HG03280 (cell line): Measurements from ENCODE around the gene ANK2.

ENCODE experiments used
- ATAC-seq: cut with Tn5 transposase; IDR thresholded peaks from one replicate; pipeline ENCODE4 v1.9.1; 2021; ENCODE audit warnings: mild to moderate bottlenecking, moderate library complexity; ENCODE audit not compliant: unreplicated experiment

The ANK2 gene

DNA sequence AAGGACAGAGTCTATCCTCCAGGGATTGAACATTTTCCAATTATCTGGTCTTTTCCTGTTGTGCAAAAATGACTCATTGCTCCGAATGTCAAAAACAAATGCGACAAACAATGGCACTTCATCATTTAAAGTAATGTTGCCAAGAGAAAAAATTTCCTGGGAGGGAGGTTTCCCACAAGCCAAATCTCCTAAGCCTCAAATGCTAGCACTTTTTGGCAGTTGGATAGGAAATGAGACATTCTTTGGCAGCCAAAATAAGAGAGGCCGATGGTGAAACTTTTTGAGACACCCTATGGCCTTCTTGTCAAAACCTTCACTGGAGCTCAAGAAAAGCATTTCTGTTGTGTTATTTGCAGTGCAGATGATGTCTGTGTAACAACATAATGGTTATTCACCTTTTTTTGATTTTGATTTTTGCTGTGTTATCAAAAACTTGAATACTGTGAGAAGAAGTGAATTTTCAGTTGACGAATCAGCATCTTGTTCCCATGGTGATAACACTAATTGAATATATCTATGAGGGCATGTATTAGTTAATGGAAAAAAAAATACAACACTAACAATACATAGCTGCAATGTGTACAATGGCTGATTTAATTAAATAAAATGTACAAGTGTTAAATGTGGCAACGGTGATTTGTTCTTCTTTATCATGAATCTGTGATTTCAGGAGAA, 333.8 kb downstream of the ANK2 start:
- ATAC-seq: no peak

DNA sequence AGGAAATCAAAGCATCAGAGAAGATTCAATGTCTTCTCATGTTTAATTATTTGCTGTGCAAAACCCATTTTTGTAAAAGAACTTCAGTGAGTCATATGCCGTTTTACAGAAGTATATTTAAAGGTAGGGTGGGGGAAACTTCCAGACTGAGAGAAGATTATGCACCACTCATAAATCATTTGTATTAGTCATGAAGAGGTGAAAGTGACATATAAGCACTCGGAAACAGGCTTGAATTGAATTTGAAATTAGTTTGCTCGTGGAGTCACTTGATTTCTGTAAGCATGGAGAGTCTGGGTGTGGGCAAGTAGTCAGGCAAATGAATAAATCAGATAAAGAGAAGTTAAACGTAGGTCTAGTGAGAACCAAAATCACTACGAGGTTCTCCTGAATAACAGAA, 335.1 kb downstream of the ANK2 start:
- no peak for ATAC-seq

DNA sequence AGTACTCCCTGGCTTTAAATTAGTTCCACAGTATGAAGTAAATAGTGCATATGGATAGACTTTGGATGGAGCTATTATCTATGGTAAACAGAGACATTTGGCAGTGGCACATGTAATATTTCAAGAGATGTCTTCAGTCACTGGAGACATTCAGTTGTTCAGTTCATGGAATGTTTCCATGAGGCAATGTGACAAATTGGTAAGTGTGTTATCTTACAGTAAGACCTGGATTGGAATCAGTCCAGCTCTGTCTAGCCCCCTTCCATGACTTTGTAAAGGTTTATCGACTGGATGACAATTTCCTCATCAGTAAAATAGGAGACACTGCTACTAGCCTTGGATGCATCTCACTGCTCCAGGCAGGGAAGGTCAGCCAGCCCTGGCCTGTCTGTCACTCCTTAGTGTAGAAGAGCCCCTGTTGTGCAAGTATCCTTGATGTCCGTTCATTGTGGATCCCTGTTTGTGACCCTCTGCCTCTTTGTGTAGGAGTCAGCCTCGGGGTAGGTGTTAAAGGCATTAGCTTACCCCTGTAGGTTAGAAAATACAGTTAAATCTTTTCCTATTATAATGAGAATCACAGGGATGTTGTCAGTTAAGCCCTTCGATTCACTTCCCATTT, 335.9 kb downstream of the ANK2 start:
- ATAC-seq: no peak

GRCh38 chr4:113389160-113389559, 339.7 kb downstream of the ANK2 start:
- no peak for ATAC-seq

DNA sequence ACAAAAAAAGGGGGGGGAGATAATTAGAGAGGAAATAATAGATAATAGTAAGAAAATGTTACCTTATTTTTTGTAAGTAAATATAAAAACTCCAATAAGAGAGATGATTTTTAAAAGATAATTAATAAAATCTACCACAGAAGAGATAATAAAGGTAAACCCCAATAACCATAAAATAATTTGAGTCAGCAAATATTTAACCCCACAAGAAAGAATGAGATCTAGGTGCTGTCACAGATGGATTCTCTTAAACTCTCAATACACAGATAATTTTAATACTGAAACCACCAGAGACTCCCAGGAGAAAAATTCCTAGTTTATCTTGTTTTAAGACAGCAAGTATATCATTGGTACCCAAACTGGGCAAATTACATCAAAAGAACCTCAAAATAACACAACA, 341.4 kb downstream of the ANK2 start:
- ATAC-seq: no peak

- ATAC-seq: no peak
Measured at GRCh38 chr4:113394108-113394729, 344.8 kb downstream of the ANK2 start.

DNA sequence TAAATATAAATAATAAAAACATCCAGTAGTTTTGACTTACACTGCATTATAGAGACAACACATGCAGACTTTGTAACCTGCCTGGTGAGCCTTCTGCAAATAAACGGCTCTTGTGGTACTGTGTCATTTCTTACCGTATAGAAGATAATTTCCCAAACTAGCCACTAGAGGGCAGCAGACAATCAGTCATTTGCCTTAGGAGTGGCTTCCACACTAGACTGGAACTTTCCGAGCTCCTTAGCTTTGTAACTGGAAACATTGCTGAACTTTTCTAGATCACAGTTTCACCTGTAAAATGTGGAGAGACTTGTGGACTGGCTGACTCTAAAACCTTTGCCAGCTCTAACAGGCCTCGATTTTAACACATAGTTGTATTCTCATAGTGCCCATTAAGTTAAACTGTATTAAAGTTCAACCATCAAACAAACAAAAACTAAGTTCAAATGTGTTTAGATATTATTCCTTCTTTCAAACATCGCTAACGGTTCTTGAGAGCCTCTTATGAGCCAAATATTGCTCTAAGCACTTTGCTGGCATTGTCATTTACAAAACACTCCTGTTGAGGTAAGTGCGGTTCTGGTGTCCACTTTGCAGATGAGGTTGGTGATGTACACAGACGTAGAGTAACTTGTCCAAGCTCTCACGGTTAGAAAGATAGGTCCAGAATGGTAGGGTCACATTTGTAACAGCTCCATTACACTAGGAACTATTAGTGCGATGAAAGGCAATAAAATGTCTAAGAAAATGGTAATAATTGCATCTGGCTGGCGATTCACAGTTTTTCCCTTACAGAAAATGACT, 345.5 kb downstream of the ANK2 start:
- ATAC-seq: peak; percentile 97

GRCh38 chr4:113397114-113397701, 347.8 kb downstream of the ANK2 start:
- no peak for ATAC-seq

GRCh38 chr4:113398441-113399143, 349.1 kb downstream of the ANK2 start:
- ATAC-seq: no peak

GRCh38 chr4:113404167-113404571, 354.7 kb downstream of the ANK2 start:
- no peak for ATAC-seq

- no peak for ATAC-seq
Measured at GRCh38 chr4:113404841-113405240, 355.4 kb downstream of the ANK2 start.

GRCh38 chr4:113405874-113406722, 356.6 kb downstream of the ANK2 start:
- no peak for ATAC-seq

DNA sequence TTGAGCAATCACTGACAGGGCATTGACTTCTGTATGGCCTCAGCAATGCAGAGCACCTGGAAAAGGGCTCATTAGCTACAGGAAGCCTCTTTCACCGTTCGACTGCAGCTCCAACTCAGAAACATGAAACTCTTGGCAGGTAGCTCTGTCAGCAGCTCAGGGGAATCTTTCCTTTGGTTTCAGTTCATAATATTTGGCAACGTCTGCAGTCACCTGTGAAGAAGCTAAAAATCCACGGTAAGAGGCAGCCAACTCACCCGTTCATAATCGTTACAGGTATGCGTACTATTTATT, 357.2 kb downstream of the ANK2 start:
- no peak for ATAC-seq

DNA sequence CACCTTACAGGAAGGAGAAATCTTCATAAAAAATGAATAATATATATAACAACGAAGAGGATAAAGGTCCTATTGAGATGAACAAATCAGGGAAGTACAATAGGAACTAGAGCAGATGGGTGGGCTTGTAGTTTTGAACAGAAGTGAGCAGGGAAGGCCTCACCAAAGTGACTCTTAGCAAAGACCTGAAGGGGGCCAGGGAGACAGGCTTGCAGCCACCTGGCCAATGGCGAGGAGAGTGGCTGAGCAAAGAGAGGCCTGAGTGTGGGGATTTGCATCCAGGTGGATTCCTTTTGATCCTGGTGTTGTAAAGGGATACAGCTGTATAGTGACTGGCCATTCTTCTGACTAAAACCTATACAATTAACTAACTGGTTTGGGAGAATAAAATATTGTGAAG, 358.0 kb downstream of the ANK2 start:
- ATAC-seq: no peak

DNA sequence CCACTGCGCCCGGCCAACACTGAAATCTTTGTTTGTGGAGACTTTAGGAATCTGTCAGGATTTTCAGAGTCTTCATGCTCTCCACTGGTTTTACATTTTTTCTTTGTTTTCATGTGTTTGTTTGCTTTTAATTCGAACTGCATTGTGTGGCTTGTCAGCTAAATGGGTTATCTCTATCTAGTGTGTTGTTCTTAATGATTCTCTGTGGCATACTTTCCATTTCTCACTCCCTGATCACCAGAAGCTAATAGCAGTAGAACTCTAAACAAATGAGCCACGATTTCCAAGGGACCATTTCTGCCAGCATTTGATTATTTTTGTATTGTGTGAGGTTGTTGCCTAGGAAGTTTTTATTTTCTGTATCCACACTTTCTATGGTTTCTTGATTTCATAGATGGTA, 359.7 kb downstream of the ANK2 start:
- ATAC-seq: no peak

- no peak for ATAC-seq
Measured at GRCh38 chr4:113410686-113411085, 361.2 kb downstream of the ANK2 start.

GRCh38 chr4:113411496-113411938, 362.1 kb downstream of the ANK2 start:
- no peak for ATAC-seq

DNA sequence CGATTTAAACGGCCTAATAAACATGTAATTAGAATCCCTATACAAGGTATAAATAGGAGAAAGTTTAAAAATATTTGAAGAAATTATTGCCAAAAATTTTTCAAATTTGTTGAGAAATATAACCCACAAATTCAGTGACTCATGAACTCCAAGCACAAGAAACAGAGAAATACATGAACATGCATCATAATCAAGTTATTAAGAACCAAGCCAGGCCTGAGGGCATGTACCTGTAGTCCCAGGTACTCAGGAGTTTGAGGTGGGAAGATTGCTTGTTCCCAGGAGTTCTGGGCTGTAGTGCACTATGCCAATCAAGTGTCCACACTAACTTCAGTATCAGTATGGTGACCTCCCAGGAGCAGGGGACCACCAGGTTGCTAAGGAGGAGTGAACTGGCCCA, 370.2 kb downstream of the ANK2 start:
- ATAC-seq: no peak

DNA sequence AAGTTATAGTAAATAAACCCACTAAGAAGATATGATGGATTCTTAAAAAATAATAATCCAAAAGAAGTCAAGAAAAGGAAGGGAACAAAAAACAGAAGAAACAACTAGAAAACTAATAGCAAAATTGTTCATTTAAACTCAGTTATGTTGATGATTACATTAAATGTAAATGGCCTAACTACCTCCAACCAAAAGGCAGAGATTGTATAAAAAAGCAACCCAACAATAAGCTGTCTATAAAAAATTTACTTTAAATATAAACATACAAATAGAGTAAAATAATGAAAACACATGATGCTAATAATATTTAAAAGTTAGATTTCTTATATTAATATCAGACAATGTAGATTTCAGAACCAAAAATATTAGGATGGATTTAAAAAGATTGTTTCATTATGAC, 371.5 kb downstream of the ANK2 start:
- no peak for ATAC-seq

DNA sequence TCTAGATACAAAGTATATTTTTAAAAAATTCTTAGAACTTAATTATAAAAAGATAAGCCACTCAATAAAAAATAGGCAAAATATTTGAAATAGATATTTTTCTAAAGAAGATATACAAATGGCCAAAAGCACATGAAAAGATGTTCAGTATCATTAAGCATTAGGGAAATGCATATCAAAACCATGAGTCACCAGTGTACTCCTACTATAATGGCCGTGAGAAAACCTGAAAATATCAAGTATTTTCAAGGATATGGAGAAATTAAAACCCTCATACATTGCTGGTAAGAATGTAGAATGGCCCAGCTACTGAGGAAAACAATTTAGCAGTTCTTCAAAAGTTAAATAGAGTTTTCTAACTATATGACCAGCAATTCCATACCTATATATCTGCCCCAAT, 374.2 kb downstream of the ANK2 start:
- no peak for ATAC-seq
